Stimulated activated CD4-positive, alpha-beta T cell treated with anti-CD3 and anti-CD28 coated beads, Interleukin-12 subunit alpha, Interleukin-12 subunit beta, amount 100 ng/mL, for 4 hours (primary cell): ENCODE measurements around the gene SLC7A6OS.

ENCODE experiments used
- DNase-seq: peaks from one replicate; pipeline ENCODE4 v3.0.0-alpha.2; 2020

Gene SLC7A6OS

DNA sequence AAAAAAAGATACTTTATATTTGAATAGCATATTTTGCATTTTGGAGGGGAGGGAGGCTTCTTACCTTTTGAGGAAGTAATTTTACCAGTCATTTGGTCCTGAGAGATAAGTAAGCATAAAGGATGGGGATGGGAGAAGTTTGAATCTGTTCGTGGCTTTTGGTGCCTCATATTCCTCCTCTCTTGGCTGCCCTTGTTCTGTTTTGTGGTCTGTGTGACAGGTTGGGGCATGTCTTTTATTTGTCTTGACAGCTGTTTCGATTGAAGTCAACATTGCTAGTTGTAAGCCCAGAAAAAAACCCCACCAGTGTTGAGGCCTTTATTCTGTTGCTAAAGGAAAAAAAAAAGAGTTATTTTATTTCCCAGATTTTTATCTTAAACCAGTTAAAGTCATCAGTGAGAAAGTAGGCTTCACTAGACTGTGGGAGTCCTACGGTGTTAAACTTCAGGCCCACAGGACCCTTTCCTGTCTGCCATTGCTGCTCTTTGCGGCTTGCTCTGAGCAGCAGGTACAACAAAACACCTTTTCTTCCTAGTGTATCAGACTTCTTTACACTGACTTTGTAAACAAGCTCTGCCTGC is 35.0 kb downstream of the SLC7A6OS start:
- DNase-seq = no peak

DNA sequence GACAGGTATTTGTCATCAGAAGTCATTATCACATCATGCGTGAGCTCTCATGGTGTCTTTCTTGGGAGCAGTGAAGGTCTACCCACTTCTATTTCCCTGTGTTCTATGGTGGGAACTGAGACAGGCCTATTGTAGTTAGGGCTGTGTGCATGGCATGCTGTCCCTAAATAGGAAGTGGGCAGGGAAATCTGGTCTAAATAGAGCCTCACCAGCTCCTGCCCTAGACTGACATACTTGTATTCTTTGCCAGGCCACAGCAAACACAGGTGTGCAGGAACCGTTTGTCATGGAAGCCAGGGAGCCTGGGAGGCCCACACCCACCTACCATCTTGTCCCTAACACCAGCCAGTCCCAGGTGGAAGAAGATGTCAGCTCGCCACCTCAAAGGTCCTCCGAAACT is 36.3 kb downstream of the SLC7A6OS start:
- DNase-seq = no peak

DNA sequence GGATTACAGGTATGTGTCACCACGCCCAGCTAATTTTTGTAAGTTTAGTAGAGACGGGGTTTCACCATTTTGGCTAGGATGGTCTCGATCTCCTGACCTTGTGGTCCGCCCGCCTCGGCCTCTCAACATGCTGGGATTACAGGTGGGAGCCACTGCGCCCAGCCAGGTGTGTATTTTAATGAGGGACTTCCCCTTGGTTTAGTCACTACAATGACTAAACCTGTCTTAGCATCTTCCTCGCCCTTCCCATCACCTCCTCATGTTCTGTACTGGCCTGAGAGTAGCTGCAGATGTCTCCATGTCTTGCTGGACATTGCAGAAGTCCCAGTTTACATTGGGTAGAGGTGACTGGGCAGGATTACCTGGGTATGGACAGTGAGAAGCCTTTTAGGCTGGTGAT is 36.9 kb downstream of the SLC7A6OS start:
- no peak for DNase-seq

GRCh38 chr16:68273459-68273858 is 37.3 kb downstream of the SLC7A6OS start:
- no peak for DNase-seq

GRCh38 chr16:68272507-68273209 is 38.1 kb downstream of the SLC7A6OS start:
- DNase-seq = no peak

GRCh38 chr16:68270353-68270752 is 40.4 kb downstream of the SLC7A6OS start:
- no peak for DNase-seq

GRCh38 chr16:68269793-68270192 is 41.0 kb downstream of the SLC7A6OS start:
- no peak for DNase-seq

- no peak for DNase-seq
These were observed 42.9 kb downstream of the SLC7A6OS start for GRCh38 chr16:68267612-68268405.

GRCh38 chr16:68265078-68265920 is 45.4 kb downstream of the SLC7A6OS start:
- peak; percentile 43 for DNase-seq

GRCh38 chr16:68264128-68265077 is 46.3 kb downstream of the SLC7A6OS start, which contains the start of gene SLC7A6:
SLC7A6 (plus strand) TSS chr16:68264526; CDS start chr16:68274727, 10,201 bp downstream.
- peak; percentile 84 for DNase-seq

DNA sequence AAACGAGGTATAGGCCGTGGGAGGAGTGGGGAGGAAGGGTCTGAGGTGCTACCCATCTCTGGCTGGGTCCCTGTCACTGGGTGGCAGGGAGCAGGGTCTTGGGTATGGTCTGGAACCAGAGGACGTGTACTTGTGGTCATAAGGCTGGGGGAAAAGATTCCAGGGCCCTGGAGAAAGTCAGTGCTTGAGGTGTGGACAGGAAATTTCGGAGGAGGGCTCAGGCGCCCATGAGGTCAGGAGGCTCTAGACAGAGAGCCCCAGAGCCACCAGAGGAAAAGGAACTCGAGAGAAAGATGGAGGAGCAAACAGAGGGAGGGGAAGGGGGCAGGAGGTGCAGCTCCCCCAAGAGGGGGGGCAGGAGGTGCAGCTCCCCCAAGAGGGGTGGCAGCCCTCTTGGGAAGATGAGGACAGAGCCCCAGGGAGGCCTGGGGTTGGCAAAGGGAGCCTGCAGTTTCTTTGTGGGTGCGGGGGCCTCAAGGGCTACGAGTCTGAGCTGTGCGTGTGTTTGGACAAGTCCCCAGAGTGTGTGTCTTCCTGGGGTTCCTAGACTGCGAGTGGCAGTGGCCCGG is 47.1 kb downstream of the SLC7A6OS start:
- DNase-seq = no peak

- no peak for DNase-seq
These were observed 51.5 kb downstream of the SLC7A6OS start for GRCh38 chr16:68259007-68259825.

DNA sequence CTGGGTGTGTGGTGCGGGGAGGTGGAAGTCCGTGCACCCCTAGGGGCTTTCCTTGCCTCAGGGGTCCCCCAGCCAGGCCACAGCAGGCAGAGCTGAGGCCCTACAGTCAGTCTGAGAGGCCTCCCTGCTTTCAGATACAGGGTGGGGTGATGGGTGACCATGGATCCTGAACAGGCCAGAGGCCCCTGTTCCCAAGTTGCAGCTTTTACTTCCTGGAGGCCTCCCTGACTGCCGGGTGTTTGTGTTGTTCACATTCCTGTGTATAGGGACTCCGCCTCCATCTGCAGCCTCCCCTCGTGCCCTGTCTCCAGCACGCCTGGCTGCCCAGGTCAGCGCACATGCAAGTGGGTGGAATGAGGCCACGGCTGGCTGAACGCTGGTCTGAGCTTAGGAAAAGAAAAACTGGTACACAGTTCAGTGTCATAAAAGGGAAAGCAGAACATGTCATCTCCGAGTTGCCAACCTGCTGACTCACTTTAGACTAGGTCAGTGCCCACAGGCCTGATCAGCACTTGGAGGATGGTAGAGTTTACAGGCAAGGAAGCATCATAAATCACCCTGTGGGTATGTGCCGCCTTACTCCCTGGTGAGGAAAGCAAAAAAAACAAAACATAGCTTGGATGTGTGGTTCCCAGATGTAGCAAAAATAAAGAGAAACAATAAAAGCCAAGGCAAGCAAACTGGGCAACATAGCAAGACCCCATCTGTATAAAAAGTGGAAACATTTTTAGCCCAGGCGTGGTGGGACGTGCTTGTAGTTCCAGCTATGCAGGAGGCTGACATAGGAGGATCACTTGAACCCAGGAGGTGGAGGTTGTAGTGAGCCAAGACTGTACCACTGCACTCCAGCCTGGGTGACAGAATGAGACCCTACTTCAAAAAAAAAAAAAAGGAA is 52.6 kb downstream of the SLC7A6OS start:
- no peak for DNase-seq

GRCh38 chr16:68257251-68257905 is 53.4 kb downstream of the SLC7A6OS start:
- no peak for DNase-seq

DNA sequence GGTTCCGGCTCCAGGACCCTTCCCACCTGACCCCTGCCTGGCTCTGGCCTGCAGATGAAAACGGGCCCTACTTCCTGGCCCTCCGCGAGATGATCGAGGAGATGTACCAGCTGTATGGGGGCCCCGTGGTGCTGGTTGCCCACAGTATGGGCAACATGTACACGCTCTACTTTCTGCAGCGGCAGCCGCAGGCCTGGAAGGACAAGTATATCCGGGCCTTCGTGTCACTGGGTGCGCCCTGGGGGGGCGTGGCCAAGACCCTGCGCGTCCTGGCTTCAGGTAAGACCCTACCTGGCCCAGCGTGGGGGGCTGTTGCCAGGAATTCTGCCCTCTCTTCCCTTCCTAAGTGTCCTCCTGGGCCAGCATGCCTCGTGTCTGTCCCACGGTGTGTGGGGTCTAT is 55.0 kb downstream of the SLC7A6OS start:
- no peak for DNase-seq

DNA sequence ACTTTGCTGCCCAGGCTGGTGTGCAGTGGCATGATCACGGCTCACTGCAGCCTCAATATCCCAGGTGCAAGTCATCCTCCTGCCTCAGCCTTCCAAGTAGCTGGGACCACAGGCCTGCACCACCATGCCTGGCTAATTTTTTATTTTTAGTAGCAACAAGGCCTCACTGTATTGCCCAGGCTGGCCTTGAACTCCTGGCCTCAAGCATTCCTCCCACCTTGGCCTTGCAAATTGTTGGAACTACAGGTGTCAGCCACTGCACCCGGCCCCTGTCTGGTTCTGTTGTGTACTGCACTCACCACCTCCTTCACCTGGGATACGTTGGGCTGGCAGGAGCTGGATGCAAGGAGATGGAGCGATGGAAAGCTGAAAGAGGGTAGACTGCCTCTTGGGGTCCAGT is 57.0 kb downstream of the SLC7A6OS start:
- DNase-seq = no peak

- no peak for DNase-seq
These were observed 58.4 kb downstream of the SLC7A6OS start for GRCh38 chr16:68252383-68252782.

DNA sequence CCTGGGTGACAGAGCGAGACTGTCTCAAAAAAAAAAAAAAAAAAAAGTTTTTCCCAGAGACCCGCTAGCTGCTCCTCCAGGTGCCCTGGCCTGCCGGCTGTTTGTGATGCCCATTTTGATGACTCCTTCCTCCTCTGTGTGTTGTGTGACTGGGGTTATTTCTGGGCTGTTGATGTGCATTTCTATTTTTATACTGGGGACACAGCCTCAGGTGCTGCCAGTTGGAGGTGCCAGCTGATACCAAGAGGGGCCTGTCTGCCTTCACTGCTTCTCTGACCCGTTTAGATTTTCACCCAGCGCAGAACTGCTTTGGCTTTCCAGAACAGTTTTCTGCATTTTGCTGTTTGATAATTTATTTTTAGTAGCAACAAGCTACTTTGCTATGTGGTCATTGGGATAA is 58.9 kb downstream of the SLC7A6OS start:
- DNase-seq = no peak

DNA sequence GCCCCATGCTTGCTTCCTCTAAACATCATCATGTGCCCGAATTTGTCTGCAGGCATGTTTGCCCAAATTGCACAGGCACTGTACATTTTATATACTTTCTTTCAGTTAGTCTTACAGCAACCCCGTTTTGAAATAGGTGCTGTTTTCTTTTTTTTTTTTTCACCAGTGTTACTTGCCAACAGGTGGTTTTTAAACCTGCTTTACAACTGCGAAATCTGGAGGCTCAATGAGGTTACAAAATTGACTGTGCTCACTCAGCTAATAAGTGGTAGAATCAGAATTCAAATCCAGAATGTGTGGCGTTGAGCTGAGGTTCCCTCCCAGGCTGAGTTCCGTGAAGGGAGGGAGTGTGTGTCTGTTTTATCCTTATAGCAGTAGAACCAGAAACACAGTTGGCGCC is 59.8 kb downstream of the SLC7A6OS start:
- no peak for DNase-seq
